NCI-H2196 (cell line): Measurements from ENCODE around the gene CEND1.

Experiments
- DNase-seq: peaks from one replicate; lab custom pipeline; 2025; ENCODE audit not compliant: unreplicated experiment; lab: John Stamatoyannopoulos, UW

The CEND1 gene

GRCh38 chr11:813072-813455, 23.2 kb upstream of the CEND1 start:
- DNase-seq, result no peak

GRCh38 chr11:812390-812789, 22.5 kb upstream of the CEND1 start:
- no peak for DNase-seq

GRCh38 chr11:811446-812245, 21.8 kb upstream of the CEND1 start:
- no peak for DNase-seq

DNA sequence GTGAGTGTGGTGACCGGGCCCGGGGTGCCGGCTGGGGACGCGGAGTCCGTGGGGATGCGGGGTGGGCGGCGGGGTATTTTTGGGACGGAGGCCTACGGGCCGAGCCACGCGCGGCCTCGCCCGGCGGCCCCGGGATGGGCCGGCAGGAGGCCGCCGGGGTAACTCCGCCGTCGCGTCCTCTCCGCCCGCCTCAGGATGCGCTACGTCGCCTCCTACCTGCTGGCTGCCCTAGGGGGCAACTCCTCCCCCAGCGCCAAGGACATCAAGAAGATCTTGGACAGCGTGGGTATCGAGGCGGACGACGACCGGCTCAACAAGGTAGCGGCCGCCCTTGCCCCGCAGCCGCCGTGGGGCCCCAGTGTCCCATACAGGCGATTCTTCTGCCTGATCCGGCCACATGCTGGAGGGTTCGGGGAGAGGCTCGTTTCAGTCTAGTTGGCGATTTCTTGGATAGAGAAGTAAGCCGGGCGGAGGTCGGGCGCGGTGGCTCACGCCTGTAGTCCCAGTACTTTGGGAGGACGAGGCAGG, 20.2 kb upstream of the CEND1 start:
- no peak for DNase-seq

DNA sequence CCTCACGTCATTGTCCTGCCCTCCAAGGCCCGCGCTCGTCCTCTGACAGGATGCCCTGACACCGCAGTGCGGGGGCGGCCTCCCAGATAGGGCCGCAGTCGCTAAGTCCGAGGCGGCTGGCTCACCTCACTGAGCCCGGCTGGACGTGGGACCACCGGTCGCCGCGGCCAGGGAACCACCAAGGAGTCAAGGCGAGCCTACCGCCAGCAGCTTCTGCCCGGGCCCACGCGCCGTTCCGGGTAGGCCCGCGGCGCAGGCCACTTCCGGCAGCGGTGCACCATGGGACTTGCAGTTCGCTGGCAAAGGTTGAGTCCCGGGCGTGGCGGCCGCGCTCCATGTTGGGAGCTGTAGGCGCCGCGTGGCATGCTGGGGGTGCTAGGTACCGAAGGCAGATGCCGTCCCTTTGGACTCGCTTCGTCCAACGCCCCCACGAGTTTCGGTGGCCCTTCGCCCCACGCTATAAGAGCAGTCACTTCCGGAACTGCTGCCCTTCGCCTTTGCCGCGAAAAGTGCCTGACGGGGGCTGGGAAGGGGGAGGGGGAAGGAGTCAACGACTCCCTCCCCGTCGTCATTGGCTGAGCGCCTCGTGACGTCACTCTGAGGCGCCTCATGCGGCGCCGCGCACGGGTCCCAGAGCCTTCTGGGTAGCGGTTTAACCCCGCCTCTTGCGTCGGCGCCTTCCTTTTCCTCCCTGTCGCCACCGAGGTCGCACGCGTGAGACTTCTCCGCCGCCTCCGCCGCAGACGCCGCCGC, 19.6 kb upstream of the CEND1 start, which contains the start of gene RPLP2:
TSS of gene RPLP2 (plus strand) at position 681 of the 753 bp plus-strand sequence. CDS start 268 bp downstream, outside the sequence.
- peak; percentile 98 for DNase-seq

GRCh38 chr11:808427-809286, 18.8 kb upstream of the CEND1 start:
- no peak for DNase-seq

DNA sequence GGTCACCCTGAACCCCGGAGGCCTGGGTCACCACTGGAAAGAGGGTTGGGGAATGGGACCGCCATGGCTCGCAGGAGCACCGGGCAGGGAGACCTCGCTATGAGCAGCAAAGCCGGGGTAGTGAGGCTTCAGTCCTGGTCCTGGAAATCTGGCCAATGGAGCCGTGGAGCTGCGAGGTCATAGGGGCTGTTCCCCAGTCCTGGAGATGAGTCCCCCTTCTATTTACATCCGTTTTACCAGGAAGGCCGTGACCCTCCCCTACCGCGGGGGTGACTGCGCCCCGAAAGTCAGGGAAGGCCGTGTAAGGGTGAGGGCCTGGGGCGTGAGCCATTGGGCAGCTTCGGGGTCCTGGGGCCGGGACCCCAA, 14.7 kb upstream of the CEND1 start:
- no peak for DNase-seq

GRCh38 chr11:803770-804598, 14.1 kb upstream of the CEND1 start:
- no peak for DNase-seq

DNA sequence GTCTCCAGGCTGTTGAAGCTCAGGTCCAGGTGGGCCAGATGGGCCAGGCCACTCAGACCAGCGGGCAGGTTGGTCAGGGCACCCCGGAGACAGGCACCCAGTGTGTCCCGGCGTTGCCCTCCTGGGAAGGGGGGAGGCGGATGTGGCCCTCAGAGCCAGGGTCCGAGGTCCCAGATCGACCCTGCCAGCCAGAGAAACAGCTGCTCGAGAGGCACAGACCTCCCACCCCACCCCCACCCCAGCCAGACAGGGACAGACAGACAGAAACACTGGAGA, 13.5 kb upstream of the CEND1 start:
- no peak for DNase-seq

- peak; percentile 11 for DNase-seq
Measured at GRCh38 chr11:802693-803466, 13.0 kb upstream of the CEND1 start.

DNA sequence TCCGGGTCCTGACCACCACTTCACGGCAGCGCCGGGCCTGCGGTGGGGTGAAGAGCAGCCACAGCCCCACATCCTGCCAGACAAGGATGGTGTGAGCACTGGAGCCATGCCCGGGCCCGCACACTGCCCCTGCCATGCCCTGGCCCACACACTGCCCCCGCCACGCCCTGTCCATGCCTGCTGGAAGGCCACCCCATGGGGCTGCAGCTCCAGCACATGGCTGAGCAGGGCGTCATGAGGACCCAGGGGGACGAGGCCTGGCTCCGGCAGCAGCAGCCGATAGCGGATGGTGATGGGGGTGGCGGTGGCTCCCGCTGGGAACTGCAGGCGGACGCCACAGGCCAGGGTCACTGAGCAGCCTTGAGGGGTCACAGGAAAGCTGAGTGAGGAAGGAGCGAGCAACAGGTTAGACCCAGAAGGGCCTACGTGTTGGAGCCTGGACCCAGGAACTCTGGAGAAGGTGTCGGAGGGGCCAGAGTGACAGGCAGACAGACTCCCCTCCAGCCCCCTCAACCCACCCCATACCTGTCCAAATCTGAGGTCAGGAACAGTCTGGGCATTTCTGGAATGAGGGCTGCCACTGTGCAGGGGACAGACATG, 12.2 kb upstream of the CEND1 start:
- DNase-seq, result no peak

- DNase-seq, result no peak
Measured at GRCh38 chr11:801097-801780, 11.3 kb upstream of the CEND1 start.

GRCh38 chr11:800473-800872, 10.6 kb upstream of the CEND1 start:
- DNase-seq, result no peak

DNA sequence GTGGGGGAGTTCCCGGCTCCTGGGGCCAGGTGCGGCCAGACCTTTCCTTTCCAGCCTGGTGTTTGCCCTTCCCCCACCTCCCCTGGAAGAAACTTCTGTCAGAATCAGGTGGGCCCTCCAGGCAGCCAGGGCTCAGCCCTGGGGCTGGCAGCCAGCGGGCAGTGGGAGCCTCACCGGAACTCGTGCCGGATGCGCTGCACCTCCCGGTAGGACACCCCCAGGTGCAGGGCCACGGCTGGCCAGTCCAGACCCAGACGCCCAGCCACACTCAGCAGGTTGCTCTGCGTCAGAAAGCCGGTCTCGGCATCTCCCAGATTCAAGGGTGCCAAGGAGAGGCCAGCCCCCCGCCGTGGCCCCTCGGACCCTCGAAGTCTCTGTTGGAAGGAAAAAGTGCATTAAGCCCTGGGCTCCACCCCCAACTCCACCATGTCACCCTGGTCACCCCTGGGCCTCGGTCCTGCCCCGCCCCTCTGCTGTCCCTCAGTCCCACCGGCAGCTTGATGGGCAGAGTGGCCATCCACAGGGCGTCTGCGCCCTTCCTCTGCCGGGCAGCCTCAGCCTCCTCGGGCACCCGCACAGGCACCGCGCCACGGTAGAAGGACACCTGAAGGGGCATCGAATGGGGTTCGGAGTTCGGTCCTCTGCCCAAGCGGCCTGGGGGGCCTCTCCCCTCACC, 9.9 kb upstream of the CEND1 start:
- no peak for DNase-seq

DNA sequence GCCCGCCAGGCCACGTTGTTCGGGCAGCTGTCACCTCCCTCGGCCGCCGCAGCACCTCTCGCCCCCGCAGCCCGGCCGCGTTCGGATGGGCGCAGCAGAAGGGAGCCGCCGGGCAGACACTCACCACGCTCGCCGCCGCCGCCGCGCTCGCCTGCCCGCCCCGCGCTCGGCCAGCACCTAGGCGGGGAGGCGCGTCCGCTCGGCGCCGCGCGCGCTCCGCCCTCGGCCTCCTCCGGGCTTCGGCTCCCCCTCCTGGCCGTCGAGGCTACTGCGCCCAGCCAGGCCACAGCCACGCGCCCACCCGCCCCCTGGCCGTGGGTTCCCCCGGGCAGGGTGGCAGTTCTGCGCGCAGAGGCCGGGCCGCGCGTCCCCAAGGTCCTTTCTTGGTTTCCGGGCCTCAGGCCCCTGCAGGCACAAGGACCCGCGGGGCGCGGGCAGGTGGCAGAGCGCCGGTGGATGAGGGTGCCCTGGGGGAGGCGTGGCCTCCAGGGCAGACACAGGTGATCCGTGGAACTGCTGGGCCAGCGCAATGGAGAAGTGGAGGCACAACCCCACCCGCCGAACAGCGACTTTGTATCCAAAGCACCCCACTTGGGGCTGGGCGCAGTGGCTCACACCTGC, 8.3 kb upstream of the CEND1 start, which contains the start of gene SLC25A22:
TSS of gene SLC25A22 (minus strand) at position 189 of the 621 bp plus-strand sequence. CDS start 3,275 bp downstream, outside the sequence.
- peak; percentile 90 for DNase-seq

DNA sequence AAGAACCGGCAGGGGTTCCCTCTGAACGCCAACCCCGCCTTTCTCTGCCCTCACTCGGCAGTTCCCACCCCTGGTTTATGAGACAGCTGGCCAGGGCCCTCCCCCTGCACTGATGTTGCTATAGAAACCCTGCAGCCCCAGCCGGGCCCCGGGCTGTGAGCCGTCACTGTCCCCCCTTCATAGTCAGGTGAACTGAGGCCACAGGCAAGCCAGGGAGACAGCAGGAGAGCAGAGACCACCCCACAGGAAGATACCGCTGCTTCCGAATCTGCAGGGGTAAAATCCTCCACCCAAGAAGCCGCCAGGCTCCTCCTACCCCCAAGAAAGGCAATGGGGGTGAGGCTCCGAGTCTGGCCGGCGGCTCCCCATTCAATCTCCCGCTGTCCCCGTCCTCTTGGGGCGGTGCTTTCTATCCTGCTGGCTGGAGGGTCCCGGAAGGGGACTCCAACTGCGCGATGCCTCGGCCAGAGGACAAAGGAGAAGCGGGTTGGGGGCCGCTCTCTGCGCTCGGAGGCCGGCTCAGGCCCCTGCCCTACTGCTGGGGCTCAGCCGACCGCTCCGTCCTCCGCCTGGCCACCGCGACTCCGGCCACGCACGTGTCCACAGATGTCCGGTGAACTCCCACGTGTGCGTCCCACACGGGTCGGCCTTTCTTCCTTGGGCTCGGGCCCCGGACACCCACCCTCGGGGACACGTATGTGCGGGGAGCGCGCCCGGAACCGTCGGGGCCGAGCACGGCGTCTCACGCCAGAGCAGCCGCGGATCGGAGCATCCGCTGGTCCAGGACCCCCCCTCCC, 7.6 kb upstream of the CEND1 start:
- peak; percentile 81 for DNase-seq
